CD4-positive, alpha-beta T cell (primary cell): ENCODE data around the gene PLEKHG3. TPM values are rescaled to one million over a fixed set of nuclear protein-coding genes. Genes with fewer than 3 reads are reported as not detected.

Source experiments
- ATAC-seq: fragments of 200-7000 bp; cut with Tn5 transposase; one replicate; pipeline ENCODE4 v1.10.0; 2022; ENCODE audit warnings: mild to moderate bottlenecking; ENCODE audit not compliant: poor library complexity
- CTCF ChIA-PET: fragments of 350-600 bp; sonication (Branson Sonifier 250); formaldehyde crosslinking; loops from one replicate; lab custom pipeline; 2021; ENCODE audit warnings: antibody characterized with exemption, inconsistent platforms; lab: Charles Lee
- POLR2A ChIA-PET: fragments of 350-600 bp; sonication (Branson Sonifier 250); formaldehyde crosslinking; loops from one replicate; lab custom pipeline; 2021; ENCODE audit warnings: antibody characterized with exemption, inconsistent platforms; lab: Charles Lee
- DNase-seq, 14 experiments: peaks; one replicate each; pipeline ENCODE4 v3.0.0-alpha.2; 2013 to 2020; ENCODE audit warnings: mixed read lengths in 2 of 14
- H3K27ac ChIP-seq, 2 donors: one replicate each; pipeline versions ENCODE4 v1.5.1 to v1.7.0; 2013; ENCODE audit warnings: low read length in 2 of 2, low read depth in 1 of 2, mild to moderate bottlenecking in 1 of 2
- H3K27me3 ChIP-seq, 2 experiments: 1 replicate in 1 of 2; 2 replicates in 1 of 2; pipeline versions ENCODE4 v1.6.1 to v1.7.0; 2013; ENCODE audit warnings: low read length in 2 of 2, control low read depth in 1 of 2, mild to moderate bottlenecking in 1 of 2, moderate library complexity in 1 of 2; ENCODE audit not compliant: insufficient read depth in 2 of 2, control insufficient read depth in 1 of 2
- H3K36me3 ChIP-seq: one replicate; pipeline ENCODE4 v1.6.1; 2013; ENCODE audit warnings: low read length, control low read depth; ENCODE audit not compliant: insufficient read depth
- H3K4me1 ChIP-seq: one replicate; pipeline ENCODE4 v1.6.1; 2013; ENCODE audit warnings: low read length, control low read depth; ENCODE audit not compliant: insufficient read depth
- H3K4me3 ChIP-seq: one replicate; pipeline ENCODE4 v1.5.1; 2013; ENCODE audit warnings: mild to moderate bottlenecking, low read length, moderate library complexity
- H3K9me3 ChIP-seq, 2 experiments: 1 replicate in 1 of 2; 2 replicates in 1 of 2; pipeline versions ENCODE4 v1.6.1 to v1.7.0; 2013; ENCODE audit warnings: low read length in 2 of 2, mild to moderate bottlenecking in 2 of 2, control low read depth in 1 of 2, moderate library complexity in 1 of 2; ENCODE audit not compliant: control insufficient read depth in 1 of 2, insufficient read depth in 1 of 2
- H3K27ac Mint-ChIP-seq: one replicate; pipeline ENCODE4 v1.8.0; 2020; ENCODE audit warnings: mixed read lengths
- H3K27me3 Mint-ChIP-seq: one replicate; pipeline ENCODE4 v1.8.0; 2021; ENCODE audit warnings: mixed read lengths
- H3K36me3 Mint-ChIP-seq: one replicate; pipeline ENCODE4 v1.8.0; 2021; ENCODE audit warnings: low read depth, mixed read lengths
- H3K4me1 Mint-ChIP-seq: one replicate; pipeline ENCODE4 v1.8.0; 2021; ENCODE audit warnings: low read depth, mixed read lengths
- H3K4me3 Mint-ChIP-seq: one replicate; pipeline ENCODE4 v1.8.0; 2020; ENCODE audit warnings: mild to moderate bottlenecking, mixed read lengths
- H3K9me3 Mint-ChIP-seq: one replicate; pipeline ENCODE4 v1.8.0; 2020; ENCODE audit warnings: mixed read lengths
- intact Hi-C, 2 experiments: fragments of 100-400 bp; cut with DNase I in 1 of 2; cut with micrococcal nuclease in 1 of 2; formaldehyde crosslinking; loops; one replicate each; pipeline versions ENCODE4 v1.15.1 to v1.9.0; 2023 to 2025; cut with DNase I, micrococcal nuclease
- total RNA-seq, 174 experiments: library from RNA in 2 of 174; stranded (reverse) in 2 of 174; gene quantifications; one replicate each; pipeline ENCODE4 v1.2.3 and lab custom pipeline; 2021 to 2026
- TF ChIP-seq, protein P1 (sequence below): fragments of 200-600 bp; IDR thresholded peaks from one replicate; pipeline ENCODE4 v1.8.0; 2022; ENCODE audit warnings: antibody characterized with exemption, mild to moderate bottlenecking

PLEKHG3 gene
- total RNA-seq, 2 experiments from 2014 or later = 12.1 to 13.3 TPM

GRCh38 chr14:64745511-64746091, 41.4 kb downstream of the PLEKHG3 start:
- Mint-ChIP-seq H3K4me3 (no peak overlapping the region), H3K9me3 (no peaks in the 10 kb centered on the region), H3K4me1 (peaks cover 17% of the 10 kb centered on the region), H3K36me3 (peaks cover 17% of the 10 kb centered on the region), H3K27me3 (no peaks in the 10 kb centered on the region), H3K27ac (peak overlapping the region; percentile 7)
- TF ChIP-seq, protein P1, sequence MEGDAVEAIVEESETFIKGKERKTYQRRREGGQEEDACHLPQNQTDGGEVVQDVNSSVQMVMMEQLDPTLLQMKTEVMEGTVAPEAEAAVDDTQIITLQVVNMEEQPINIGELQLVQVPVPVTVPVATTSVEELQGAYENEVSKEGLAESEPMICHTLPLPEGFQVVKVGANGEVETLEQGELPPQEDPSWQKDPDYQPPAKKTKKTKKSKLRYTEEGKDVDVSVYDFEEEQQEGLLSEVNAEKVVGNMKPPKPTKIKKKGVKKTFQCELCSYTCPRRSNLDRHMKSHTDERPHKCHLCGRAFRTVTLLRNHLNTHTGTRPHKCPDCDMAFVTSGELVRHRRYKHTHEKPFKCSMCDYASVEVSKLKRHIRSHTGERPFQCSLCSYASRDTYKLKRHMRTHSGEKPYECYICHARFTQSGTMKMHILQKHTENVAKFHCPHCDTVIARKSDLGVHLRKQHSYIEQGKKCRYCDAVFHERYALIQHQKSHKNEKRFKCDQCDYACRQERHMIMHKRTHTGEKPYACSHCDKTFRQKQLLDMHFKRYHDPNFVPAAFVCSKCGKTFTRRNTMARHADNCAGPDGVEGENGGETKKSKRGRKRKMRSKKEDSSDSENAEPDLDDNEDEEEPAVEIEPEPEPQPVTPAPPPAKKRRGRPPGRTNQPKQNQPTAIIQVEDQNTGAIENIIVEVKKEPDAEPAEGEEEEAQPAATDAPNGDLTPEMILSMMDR = no peak
- DNase-seq (peak in 1 of 14 experiments; percentile 25), ATAC-seq (peak; percentile 37)
- POLR2A ChIA-PET = no interaction called here
- Histone ChIP-seq H3K27ac (no peak overlapping the region), H3K4me3 (no peak overlapping the region), H3K4me1 (peaks cover 34% of the 10 kb centered on the region), H3K27me3 (no peaks in the 10 kb centered on the region), H3K36me3 (peaks cover 37% of the 10 kb centered on the region), H3K9me3 (peaks cover 0 to 16% of the 10 kb centered on the region in 2 experiments)
- CTCF ChIA-PET = no interaction called here
- intact Hi-C loops = no loop called here

DNA sequence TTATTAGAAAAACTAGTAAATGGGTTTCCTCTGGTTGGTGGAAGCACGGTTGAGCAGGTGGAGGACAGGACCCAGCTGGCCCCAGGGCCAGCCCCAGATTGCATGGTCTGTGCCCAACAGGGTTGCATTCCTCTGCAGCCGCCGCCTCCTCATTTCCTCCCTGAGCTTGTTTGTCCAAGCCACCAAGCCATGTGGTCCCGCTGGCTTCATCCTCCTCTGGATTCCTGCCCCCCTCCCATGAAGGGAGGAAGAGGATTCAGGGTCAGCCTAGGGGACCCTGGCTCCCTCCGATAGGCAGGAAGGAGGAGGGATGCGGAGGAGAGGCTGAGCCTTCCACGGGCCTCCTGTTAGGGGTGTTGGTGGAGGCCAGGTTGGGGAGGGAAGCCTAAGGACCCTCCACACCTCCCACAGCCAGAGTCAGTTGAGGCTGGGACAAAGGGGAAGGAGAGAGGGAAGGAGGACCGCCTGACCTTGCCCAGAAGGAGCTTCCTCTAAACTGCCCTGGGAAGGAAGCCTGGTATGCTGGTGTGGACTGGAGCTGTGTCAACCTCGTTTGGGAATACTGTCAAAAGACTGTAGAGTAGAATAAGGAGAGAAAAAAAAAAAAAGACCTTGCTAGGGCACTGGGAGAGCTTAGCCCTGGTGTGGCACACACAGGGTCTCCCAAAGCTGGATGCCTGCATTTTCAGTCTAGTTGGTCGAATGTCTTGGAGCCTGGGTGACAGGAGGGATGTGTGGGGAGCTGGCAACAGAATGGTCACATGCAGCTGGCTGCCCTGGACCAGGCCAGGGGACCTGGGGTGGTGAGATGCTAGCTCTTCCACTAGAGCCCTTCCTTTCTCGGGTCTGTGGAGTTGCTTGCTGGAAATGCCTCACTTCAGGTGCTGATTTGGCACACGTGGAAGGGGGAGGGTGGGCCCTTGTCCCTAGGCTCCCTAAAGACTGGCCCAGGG, 42.4 kb downstream of the PLEKHG3 start:
- intact Hi-C loops = no loop called here
- Mint-ChIP-seq H3K36me3 (peaks cover 11% of the 10 kb centered on the region), H3K27me3 (no peaks in the 10 kb centered on the region), H3K9me3 (no peaks in the 10 kb centered on the region), H3K27ac (peak overlapping the region; percentile 28), H3K4me1 (peaks cover 17% of the 10 kb centered on the region), H3K4me3 (no peak overlapping the region)
- no peak for DNase-seq
- H3K27me3 ChIP-seq = no peaks in the 10 kb centered on the region
- TF ChIP-seq, protein P1 = no peak
- H3K4me1 ChIP-seq = peaks cover 34% of the 10 kb centered on the region
- CTCF ChIA-PET = interaction anchor here (0.7 kb wide), 1 partner anchor 38 kb away, joined by 3 read pairs; no protein-coding TSS in a partner anchor
- H3K4me3 ChIP-seq = no peak overlapping the region
- peaks cover 0 to 16% of the 10 kb centered on the region in 2 experiments for H3K9me3 ChIP-seq
- POLR2A ChIA-PET = no interaction called here
- peak overlapping the region in 1 of 2 donors; percentile 23 for H3K27ac ChIP-seq
- peaks cover 27% of the 10 kb centered on the region for H3K36me3 ChIP-seq
- no peak for ATAC-seq

- Histone ChIP-seq H3K4me1 (peaks cover 34% of the 10 kb centered on the region), H3K4me3 (no peak overlapping the region), H3K27ac (no peak overlapping the region), H3K27me3 (no peaks in the 10 kb centered on the region), H3K9me3 (peaks cover 0 to 16% of the 10 kb centered on the region in 2 experiments), H3K36me3 (peaks cover 19% of the 10 kb centered on the region)
- Mint-ChIP-seq H3K27ac (no peak overlapping the region), H3K4me1 (peaks cover 17% of the 10 kb centered on the region), H3K4me3 (no peak overlapping the region), H3K9me3 (no peaks in the 10 kb centered on the region), H3K27me3 (no peaks in the 10 kb centered on the region), H3K36me3 (peaks cover 11% of the 10 kb centered on the region)
- POLR2A ChIA-PET = no interaction called here
- ATAC-seq = peak; percentile 34
- intact Hi-C loops = no loop called here
- DNase-seq = peak in 2 of 14 experiments; percentile 19 to 45
- CTCF ChIA-PET = no interaction called here
- TF ChIP-seq, protein P1 = no peak
Measured at GRCh38 chr14:64747327-64747726, 43.1 kb downstream of the PLEKHG3 start.
